ENCODE results near the gene GRIN2A. TPM values are rescaled to one million over a fixed set of nuclear protein-coding genes. Genes with fewer than 3 reads are reported as not detected.

Gene GRIN2A
- total RNA-seq, 1 experiment from 2014 or later: not detected

DNA sequence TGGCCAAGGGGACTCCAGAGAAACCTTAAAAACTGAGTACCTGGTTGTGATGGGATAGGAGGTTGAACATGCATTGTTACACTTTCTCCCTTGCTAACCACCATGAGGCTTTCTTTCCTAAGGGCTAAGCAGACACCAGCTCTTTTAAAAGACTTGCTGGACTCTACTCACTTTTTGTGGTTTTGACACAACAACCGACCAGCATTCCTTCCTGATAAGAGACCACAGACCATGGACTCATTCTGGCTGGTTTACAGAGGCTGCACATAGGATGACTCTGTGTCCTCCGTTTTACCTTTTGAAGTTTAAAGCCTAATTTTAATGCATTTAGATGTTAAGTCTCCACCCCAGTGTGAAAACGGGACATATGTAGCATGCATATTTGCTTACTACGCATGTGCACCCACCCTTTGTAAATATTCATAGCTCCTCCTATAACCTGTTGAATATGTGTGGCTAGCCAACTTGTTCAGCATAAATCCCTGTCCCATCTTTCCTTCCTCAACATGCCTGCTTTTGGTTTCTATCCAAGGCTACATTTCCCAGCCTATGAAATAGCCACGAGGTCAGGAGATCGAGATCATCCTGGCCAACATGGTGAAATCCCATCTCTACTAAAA is 475.9 kb downstream of the GRIN2A start:
- Histone ChIP-seq H3K4me3 (ENCODE audit: low read length) (no peak overlapping the region), H3K79me2 (ENCODE audit: low read length) (no peaks in the 10 kb centered on the region), H2AFZ (ENCODE audit: low read length) (no peak overlapping the region), H3K9me3 (ENCODE audit: low read length) (no peaks in the 10 kb centered on the region), H4K20me1 (ENCODE audit: insufficient read depth, low read depth, low read length) (no peaks in the 10 kb centered on the region), H3K9me2 (replicated peaks; ENCODE audit: insufficient read depth, low read length) (no peaks in the 10 kb centered on the region), H3K4me2 (ENCODE audit: low read depth, low read length, poor library complexity, severe bottlenecking) (no peak overlapping the region), H3K27me3 (ENCODE audit: low read length) (no peaks in the 10 kb centered on the region), H3K36me3 (ENCODE audit: insufficient read depth, low read length) (no peaks in the 10 kb centered on the region), H3K9ac (ENCODE audit: low read length) (no peak overlapping the region), H3K4me1 (ENCODE audit: low read length) (no peaks in the 10 kb centered on the region), H3K27ac (ENCODE audit: low read length) (no peak overlapping the region)
- DNase-seq: no peak

GRCh38 chr16:9703731-9704130 is 478.5 kb downstream of the GRIN2A start:
- H4K20me1 ChIP-seq (ENCODE audit: insufficient read depth, low read depth, low read length): no peaks in the 10 kb centered on the region
- no peak overlapping the region for H3K9ac ChIP-seq (ENCODE audit: low read length)
- no peak overlapping the region for H2AFZ ChIP-seq (ENCODE audit: low read length)
- H3K36me3 ChIP-seq (ENCODE audit: insufficient read depth, low read length): no peaks in the 10 kb centered on the region
- no peaks in the 10 kb centered on the region for H3K27me3 ChIP-seq (ENCODE audit: low read length)
- H3K9me3 ChIP-seq (ENCODE audit: low read length): no peaks in the 10 kb centered on the region
- no peaks in the 10 kb centered on the region for H3K4me1 ChIP-seq (ENCODE audit: low read length)
- no peak overlapping the region for H3K4me3 ChIP-seq (ENCODE audit: low read length)
- H3K9me2 ChIP-seq (replicated peaks; ENCODE audit: insufficient read depth, low read length): no peaks in the 10 kb centered on the region
- H3K27ac ChIP-seq (ENCODE audit: low read length): no peak overlapping the region
- no peaks in the 10 kb centered on the region for H3K79me2 ChIP-seq (ENCODE audit: low read length)
- DNase-seq: no peak
- H3K4me2 ChIP-seq (ENCODE audit: low read depth, low read length, poor library complexity, severe bottlenecking): no peak overlapping the region

Small RNA genes within 50 kb of the gene (small RNA-seq; reads per million reads assigned to genes)
- not detected for gene RN7SL493P

Other genes starting within 250 kb of the GRIN2A start
- gene ATF7IP2, start 203.6 kb upstream of the GRIN2A start, total RNA-seq (2014; rRNA removed; shearing (Covaris generic); ENCODE audit: low replicate concordance): 31.0 and 57.3 TPM in 2 replicates